GM18868 (cell line): ENCODE results near the gene CCNI.
"Not testable (repeated sequence)": the region's sequence is repeated elsewhere in the genome, so short reads cannot be mapped to it uniquely, and the experiment has no call there.

Experiments used
- ATAC-seq: cut with Tn5 transposase; IDR thresholded peaks from one replicate; pipeline ENCODE4 v1.9.1; 2021; ENCODE audit warnings: mild to moderate bottlenecking, moderate library complexity; ENCODE audit not compliant: unreplicated experiment

CCNI gene

DNA sequence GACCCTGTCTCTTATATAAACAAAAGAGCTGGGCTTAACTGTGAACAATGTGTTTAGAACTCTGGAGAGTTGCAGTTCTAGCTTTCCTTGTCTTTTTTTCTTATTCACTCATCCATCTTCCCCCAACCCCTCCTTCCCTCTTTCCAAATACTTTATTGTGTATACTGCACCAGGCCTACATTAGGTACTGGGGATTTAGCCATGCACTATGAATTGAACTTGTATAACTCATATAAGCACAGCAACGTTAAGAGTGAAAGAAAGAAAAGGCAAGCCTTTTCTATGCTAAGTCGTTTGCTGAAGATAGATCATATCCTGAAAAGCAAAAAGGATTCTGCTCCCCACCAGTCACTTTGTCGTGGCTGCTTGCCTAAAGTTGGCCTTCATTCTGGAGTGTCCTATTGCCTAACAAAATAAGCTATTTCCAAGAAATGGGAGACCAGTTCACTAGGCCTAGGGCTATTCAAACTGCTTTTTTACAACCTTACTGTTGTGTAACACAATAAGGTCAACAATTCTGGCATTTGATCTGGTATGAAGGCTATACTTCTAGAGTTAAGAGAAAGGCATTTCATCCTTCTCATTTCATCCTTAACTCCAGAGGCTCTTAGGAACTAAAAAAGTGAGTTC lies 32.2 kb downstream of the CCNI start:
- no peak for ATAC-seq

GRCh38 chr4:77040854-77041725 lies 34.7 kb downstream of the CCNI start:
- no peak for ATAC-seq

DNA sequence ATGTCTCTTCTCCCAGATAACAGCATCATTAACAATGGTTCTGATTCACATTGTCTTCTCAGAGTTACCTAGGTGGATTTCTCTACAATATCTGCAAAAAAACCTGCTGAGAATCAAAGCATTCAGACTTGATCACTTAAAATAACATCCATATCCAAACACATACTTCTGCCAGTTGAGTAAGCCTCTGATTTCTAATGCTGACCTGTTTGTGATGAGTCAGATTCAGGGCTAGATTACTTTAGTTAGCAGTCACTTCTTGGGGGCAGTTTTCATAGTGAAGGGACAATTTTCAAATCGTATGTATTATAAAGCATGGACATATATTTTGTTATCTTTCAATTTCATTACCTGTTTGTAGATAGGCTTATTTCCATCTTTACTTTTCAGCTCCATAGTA lies 35.5 kb downstream of the CCNI start:
- ATAC-seq: no peak

DNA sequence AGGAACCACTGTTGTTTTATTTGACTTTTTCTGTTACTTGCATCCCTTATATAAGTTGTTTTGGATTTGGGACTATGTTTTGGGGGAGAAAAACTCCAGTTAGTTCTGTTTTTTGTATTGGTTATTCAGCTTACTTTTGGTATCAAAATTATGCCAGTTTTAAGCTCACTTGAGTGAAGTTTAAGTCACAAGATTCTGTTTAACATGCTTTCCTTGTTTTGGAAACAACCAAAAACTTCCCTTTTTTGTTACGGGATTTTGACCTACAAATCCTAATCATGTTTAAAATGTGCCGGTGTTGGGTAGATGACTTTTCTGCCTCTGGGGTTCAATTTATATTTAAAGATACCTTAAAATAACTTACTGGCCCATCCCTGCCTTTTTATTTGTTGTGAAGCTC lies 36.0 kb downstream of the CCNI start:
- no peak for ATAC-seq

DNA sequence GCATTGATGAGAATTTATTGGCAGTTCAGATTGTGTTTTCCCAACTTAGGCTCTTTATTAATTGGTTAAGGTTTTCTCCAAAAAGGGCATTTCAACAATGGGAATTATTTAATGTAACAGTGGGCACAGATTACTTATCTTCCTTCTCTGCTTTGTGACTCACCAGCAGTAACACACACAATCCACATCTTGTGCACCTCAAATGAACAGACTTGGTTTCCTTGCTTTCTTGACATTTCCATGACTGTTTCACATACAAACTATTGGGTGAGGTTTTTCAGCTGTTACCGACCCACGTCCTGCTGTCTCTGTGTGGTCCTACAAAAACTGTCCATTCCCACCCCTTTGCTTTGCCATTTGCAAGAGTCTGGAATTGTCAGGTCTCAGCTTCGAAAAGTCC lies 38.1 kb downstream of the CCNI start:
- ATAC-seq: no peak

GRCh38 chr4:77037168-77037567 lies 38.6 kb downstream of the CCNI start:
- ATAC-seq: not testable (repeated sequence)

DNA sequence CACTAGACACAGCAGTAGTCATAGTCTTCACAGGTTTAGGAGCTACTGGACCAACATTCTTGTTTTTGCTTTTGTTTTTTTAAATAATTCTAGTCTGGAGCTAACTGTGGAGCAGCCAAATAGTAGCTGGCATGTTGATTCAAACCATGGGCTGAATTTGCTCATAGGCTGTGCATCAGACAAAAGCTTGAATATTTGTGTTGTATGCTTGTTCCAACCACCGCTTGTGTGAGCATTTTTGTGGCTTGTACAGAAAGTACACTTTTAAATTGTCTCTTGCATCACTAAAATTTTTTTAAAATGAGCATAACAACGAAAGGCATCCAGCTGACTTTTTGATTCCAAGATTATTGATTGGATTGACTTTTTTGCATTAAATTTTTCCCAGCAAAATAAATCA lies 39.6 kb downstream of the CCNI start:
- no peak for ATAC-seq

DNA sequence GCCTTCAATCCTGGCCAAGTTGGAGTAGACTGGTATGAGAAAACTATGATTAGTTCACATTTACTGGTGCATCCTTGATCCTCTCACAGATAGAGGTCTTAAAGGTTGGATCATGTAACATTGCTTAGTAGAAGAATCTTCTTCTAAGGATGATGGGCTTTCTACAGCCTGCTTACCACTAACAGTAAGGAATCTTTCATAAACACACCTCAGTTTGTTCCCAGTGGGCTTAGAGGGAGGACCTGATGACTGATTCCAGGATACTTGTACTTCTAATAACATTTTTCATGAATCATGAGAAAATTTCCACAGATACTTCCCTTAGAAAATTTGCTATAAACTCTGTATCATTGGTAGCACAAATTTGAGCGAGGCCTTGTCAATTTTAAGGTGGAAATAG lies 40.6 kb downstream of the CCNI start:
- no peak for ATAC-seq

- ATAC-seq: no peak
Measured at GRCh38 chr4:77031544-77031943, 44.2 kb downstream of the CCNI start.

DNA sequence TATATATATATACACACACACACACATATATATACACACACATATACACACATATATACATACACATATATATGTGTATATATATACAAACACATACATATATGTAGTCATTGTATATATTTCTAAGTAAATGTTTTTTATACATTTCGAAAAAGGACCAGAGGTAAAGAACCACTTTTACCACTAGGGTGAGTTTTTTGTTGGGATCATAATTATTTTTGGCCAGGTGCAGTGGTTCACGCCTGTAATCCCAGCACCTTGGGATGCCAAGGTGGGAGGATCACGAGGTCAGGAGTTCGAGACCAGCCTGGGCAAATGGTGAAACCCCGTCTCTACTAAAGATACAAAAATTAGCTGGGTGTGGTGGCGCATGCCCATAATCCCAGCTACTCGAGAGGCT lies 46.0 kb downstream of the CCNI start:
- ATAC-seq: not testable (repeated sequence)

DNA sequence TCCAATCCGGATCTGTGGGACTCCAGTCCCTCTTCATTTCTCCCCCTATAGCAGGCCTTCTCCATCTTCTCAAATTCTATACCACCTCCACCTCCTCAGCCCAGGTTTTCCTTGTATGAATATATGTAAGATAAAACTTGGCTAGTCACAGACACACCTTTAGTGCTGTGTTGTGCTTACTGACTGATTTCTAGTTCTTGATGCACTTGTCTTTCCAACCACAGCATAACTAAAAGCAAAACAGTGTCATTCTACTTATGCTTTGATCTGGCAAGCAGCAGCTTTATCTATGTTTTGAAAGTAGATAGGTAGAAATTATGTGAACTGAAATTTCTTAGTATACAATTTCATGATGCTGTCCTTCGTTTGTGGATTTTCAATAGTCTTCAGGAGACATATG lies 47.5 kb downstream of the CCNI start:
- ATAC-seq: no peak

DNA sequence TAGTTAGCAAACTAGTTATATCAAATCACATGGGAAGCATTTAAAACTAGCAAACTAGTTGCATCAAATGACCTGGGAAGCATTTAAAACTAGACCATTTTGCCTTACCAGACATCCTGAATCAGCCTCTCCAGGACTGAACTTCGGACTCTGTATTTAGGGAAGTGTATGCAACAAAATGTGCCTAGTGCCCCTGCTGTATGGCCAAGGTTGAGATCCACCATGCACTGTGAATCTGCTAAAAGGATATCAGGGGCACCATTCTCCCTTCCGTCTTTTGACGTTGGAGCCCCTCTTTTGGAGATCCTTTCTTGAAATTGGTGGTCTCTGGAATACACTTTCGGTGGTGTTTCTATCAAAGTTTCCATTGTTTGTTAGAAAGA lies 49.5 kb downstream of the CCNI start:
- ATAC-seq: no peak

GRCh38 chr4:77025643-77026321 lies 50.0 kb downstream of the CCNI start:
- ATAC-seq: peak; percentile 95

GRCh38 chr4:77023920-77024319 lies 51.9 kb downstream of the CCNI start:
- no peak for ATAC-seq

GRCh38 chr4:77022560-77023179 lies 53.1 kb downstream of the CCNI start:
- ATAC-seq: no peak

DNA sequence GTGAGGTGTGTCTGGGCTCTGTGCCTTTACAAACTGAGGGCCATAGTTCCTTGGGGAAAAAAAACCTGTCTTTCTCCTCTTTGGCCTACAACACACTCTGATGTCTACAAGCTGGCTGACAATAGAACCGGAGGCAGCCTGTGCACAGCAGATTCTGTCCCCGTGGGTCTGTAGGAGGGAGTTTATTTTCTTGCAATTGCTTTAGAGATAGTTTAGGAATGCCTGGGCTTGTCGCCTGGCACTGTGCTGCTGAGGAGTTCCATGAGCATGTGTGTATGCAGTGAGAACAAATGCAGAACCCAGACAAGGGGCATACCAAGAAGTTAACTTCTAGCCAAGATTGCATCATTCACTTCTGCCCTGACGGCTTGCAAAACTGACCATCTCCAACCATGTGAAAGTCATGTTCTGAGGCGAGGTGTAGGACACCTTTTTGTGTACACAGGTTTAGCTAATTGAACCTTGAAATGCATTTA lies 54.1 kb downstream of the CCNI start:
- ATAC-seq: no peak

DNA sequence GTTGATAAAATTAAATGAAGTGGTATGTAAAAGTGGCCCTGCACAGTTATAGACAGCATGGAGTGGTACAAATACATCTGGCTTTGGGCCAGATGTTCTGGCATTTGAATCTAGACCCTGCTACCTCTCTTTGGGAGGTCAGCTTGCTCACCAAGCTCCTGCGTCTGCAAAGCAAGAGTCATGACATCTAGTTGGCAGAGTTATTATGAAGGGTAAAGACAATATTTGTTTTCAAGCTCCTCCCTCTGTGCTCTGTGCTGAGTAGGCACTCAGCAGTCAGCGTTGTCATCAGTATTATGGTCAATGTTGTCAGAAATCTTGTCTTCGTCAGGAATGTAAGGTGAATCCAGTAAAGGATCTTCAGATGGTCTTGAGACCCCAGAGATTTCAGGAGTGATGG lies 55.8 kb downstream of the CCNI start:
- ATAC-seq: no peak

GRCh38 chr4:77015390-77015789 lies 60.4 kb downstream of the CCNI start:
- ATAC-seq: no peak

- ATAC-seq: no peak
Measured at GRCh38 chr4:77014256-77014655, 61.5 kb downstream of the CCNI start.

DNA sequence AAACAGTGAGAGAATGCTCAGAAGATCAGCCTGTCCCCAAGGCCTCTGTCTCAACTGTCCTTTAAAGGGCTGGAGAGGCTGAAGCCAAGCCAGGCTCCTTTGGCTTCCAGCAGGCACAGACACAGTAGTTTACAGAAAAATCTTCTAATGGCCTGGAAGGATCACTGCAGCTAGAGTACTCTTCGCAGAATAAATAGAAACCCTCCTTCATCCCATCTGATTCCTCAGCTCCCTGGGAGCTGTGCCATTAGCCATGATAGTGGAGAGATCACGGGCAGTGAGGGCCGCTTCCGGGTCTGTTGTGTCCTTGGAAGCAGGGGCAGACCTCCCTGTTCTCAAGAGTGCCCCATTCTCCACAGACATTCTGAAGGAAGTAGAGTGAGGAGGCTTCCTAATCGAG lies 63.1 kb downstream of the CCNI start:
- ATAC-seq: no peak

DNA sequence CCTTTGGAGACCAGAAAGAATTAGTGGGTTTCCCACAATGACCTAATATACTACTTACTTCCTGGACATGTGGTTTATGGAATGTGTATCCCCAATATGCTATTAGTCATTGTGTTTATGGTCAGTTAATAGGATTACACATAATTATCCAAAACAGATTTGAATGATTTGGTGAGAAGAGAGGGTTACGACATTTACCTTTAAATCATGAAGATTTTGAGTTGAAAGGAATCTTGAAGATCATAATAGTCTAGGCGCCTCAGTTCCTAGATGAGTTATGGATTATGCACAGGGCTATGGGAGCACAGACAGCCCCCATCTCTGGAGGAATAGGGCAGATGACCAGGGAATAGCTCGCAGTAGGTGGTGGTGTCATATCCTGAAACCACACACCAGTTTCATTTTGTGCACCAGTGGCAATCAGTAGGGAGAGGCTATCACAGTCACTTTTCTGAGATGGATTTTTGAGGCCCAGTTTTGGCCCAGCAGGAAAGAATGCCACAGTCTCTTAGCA lies 64.9 kb downstream of the CCNI start:
- ATAC-seq: no peak
